PC-9 (cell line): ENCODE data around the gene GNAO1. TPM values are rescaled to one million over a fixed set of nuclear protein-coding genes. Genes with fewer than 3 reads are reported as not detected.

Experiments
- BruUV-seq: library from RNA; stranded (reverse); fragments of 400-500 nt; replicated peaks from 2 replicates; lab custom pipeline; 2021; lab: Mats Ljungman, UMichigan
- CTCF ChIA-PET: fragments of 300-600 bp; sonication (Branson Sonifier 250); formaldehyde crosslinking; loops from one replicate; lab custom pipeline; 2022; ENCODE audit warnings: antibody characterized with exemption; lab: Charles Lee
- POLR2A ChIA-PET: fragments of 300-600 bp; sonication (Branson Sonifier 250); formaldehyde crosslinking; loops from one replicate; lab custom pipeline; 2022; ENCODE audit warnings: antibody characterized with exemption; ENCODE audit not compliant: unreplicated experiment; lab: Charles Lee
- DNase-seq, 2 experiments: peaks; one replicate each; pipeline versions ENCODE4 v3.0.0 to v3.0.0-alpha.2; 2015 to 2022; ENCODE audit warnings: mixed read lengths in 1 of 2
- H2AFZ ChIP-seq: fragments of 200-600 bp; sonication (generic); 2 replicates; pipeline ENCODE4 v1.8.1; 2017; ENCODE audit warnings: antibody characterized with exemption
- H3F3A ChIP-seq: fragments of 200-600 bp; sonication (generic); 2 replicates; pipeline ENCODE4 v1.8.1; 2017; ENCODE audit warnings: antibody characterized with exemption, mild to moderate bottlenecking, low read depth; ENCODE audit not compliant: insufficient read depth
- H3K27ac ChIP-seq: fragments of 200-600 bp; sonication (generic); 2 replicates; pipeline ENCODE4 v1.6.1; 2016; ENCODE audit warnings: mixed run types
- H3K27me3 ChIP-seq: fragments of 200-600 bp; sonication (generic); 2 replicates; pipeline ENCODE4 v1.6.1; 2016; ENCODE audit warnings: low read depth, mixed run types; ENCODE audit not compliant: insufficient read depth
- H3K36me3 ChIP-seq: fragments of 200-600 bp; sonication (generic); 2 replicates; pipeline ENCODE4 v1.6.1; 2016; ENCODE audit warnings: low read depth, mixed run types
- H3K4me1 ChIP-seq: fragments of 200-600 bp; sonication (generic); replicated peaks from 2 replicates; pipeline ENCODE4 v1.6.1; 2016; ENCODE audit warnings: mixed run types; ENCODE audit not compliant: insufficient read depth
- H3K4me2 ChIP-seq: fragments of 200-600 bp; sonication (generic); 2 replicates; pipeline ENCODE4 v1.6.1; 2017; ENCODE audit warnings: mixed run types
- H3K4me3 ChIP-seq: fragments of 200-600 bp; sonication (generic); 2 replicates; pipeline ENCODE4 v1.6.1; 2016; ENCODE audit warnings: mixed run types
- H3K79me2 ChIP-seq: fragments of 200-600 bp; sonication (generic); 2 replicates; pipeline ENCODE4 v1.6.1; 2017; ENCODE audit warnings: low read depth, mixed run types
- H3K9me2 ChIP-seq: fragments of 200-600 bp; sonication (generic); 2 replicates; pipeline ENCODE4 v1.8.1; 2017; ENCODE audit warnings: mild to moderate bottlenecking; ENCODE audit not compliant: insufficient read depth
- H3K9me3 ChIP-seq: fragments of 200-600 bp; sonication (generic); 2 replicates; pipeline ENCODE4 v1.8.1; 2016; ENCODE audit warnings: low read depth; ENCODE audit not compliant: insufficient read depth
- H4K20me1 ChIP-seq: fragments of 200-600 bp; sonication (generic); 2 replicates; pipeline ENCODE4 v1.8.1; 2017; ENCODE audit not compliant: insufficient read depth
- EZH2 ChIP-seq: fragments of 200-600 bp; sonication (generic); IDR thresholded peaks from 2 replicates; pipeline ENCODE4 v1.8.0; 2017; ENCODE audit warnings: antibody characterized with exemption, low read depth
- intact Hi-C: fragments of 100-400 bp; cut with micrococcal nuclease; formaldehyde crosslinking; loops from one replicate; pipeline ENCODE4 v1.10.0; 2022; ENCODE audit not compliant: unreplicated experiment
- total RNA-seq: library from RNA; stranded (reverse); gene quantifications from 2 replicates; pipeline ENCODE4 v1.2.3, GENCODE V29; 2021
- TF ChIP-seq, protein P1 (sequence below): fragments of 200-600 bp; sonication (generic); conservative IDR thresholded peaks from 2 replicates; pipeline ENCODE4 v1.6.1; 2017; ENCODE audit warnings: mixed run types, antibody characterized with exemption, mild to moderate bottlenecking, moderate library complexity

GNAO1 gene
- total RNA-seq, 1 experiment from 2014 or later = 2.8 TPM

DNA sequence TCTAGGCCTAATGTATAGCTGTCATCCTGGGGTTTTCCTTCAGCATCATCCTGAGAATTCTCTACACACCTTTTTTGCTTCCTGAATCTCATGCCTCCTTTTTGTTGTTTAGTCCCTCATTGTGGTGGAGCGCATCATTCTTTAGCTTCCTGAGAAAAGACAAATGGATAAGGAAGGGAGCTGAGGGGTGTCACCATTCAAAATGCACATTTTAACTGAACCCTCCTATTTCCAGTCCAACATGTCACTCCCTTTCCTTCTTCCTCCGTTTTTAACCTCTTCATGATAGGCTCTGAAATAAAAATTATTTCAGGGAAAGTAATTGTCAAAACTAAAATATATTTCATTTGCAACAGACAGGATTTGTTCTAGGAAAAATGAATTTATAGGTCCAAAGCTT, 39.7 kb upstream of the GNAO1 start:
- no peaks in the 10 kb centered on the region for H3K4me1 ChIP-seq
- H3K9me3 ChIP-seq = no peaks in the 10 kb centered on the region
- H3K79me2 ChIP-seq = no peaks in the 10 kb centered on the region
- no peaks in the 10 kb centered on the region for H3K36me3 ChIP-seq
- no peaks in the 10 kb centered on the region for H3K9me2 ChIP-seq
- ChIA-PET CTCF (no interaction called here), POLR2A (no interaction called here)
- H2AFZ ChIP-seq = no peak overlapping the region
- no TSS peak for BruUV-seq
- H4K20me1 ChIP-seq = no peaks in the 10 kb centered on the region
- no peak overlapping the region for H3K27ac ChIP-seq
- no peaks in the 10 kb centered on the region for H3F3A ChIP-seq
- TF ChIP-seq EZH2 = no peak
- TF ChIP-seq, protein P1, sequence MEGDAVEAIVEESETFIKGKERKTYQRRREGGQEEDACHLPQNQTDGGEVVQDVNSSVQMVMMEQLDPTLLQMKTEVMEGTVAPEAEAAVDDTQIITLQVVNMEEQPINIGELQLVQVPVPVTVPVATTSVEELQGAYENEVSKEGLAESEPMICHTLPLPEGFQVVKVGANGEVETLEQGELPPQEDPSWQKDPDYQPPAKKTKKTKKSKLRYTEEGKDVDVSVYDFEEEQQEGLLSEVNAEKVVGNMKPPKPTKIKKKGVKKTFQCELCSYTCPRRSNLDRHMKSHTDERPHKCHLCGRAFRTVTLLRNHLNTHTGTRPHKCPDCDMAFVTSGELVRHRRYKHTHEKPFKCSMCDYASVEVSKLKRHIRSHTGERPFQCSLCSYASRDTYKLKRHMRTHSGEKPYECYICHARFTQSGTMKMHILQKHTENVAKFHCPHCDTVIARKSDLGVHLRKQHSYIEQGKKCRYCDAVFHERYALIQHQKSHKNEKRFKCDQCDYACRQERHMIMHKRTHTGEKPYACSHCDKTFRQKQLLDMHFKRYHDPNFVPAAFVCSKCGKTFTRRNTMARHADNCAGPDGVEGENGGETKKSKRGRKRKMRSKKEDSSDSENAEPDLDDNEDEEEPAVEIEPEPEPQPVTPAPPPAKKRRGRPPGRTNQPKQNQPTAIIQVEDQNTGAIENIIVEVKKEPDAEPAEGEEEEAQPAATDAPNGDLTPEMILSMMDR = no peak
- intact Hi-C loops = no loop called here
- H3K27me3 ChIP-seq = no peaks in the 10 kb centered on the region
- H3K4me3 ChIP-seq = no peak overlapping the region
- H3K4me2 ChIP-seq = no peak overlapping the region
- no peak for DNase-seq

DNA sequence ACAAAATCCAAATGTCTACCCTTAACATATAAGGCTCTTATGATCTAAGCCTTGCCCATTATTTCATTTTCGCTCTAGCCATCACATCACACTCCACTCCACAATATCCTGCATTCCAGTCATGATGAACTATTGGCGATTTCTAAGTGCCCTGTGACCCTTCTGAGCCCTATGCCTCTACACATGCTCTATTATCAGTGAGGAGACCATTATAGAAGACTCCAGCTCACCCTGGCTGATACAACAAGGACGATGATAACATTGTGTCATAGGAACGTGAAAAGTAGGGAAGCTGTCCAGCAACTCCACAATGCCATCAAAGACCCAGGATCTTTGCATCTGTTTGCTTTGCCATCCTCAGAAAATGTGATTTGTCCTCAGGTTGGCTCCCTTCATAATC, 29.6 kb upstream of the GNAO1 start:
- Histone ChIP-seq H3K36me3 (no peaks in the 10 kb centered on the region), H3K4me2 (no peak overlapping the region), H3K4me1 (no peaks in the 10 kb centered on the region), H3K4me3 (no peak overlapping the region), H3K27ac (no peak overlapping the region), H3K79me2 (no peaks in the 10 kb centered on the region), H3K9me3 (no peaks in the 10 kb centered on the region), H3F3A (no peaks in the 10 kb centered on the region), H3K9me2 (no peaks in the 10 kb centered on the region), H2AFZ (no peak overlapping the region), H4K20me1 (no peaks in the 10 kb centered on the region), H3K27me3 (no peaks in the 10 kb centered on the region)
- CTCF ChIA-PET = no interaction called here
- TF ChIP-seq, protein P1 = no peak
- TF ChIP-seq EZH2 = no peak
- POLR2A ChIA-PET = no interaction called here
- no peak for DNase-seq
- BruUV-seq = no TSS peak
- intact Hi-C loops = no loop called here

DNA sequence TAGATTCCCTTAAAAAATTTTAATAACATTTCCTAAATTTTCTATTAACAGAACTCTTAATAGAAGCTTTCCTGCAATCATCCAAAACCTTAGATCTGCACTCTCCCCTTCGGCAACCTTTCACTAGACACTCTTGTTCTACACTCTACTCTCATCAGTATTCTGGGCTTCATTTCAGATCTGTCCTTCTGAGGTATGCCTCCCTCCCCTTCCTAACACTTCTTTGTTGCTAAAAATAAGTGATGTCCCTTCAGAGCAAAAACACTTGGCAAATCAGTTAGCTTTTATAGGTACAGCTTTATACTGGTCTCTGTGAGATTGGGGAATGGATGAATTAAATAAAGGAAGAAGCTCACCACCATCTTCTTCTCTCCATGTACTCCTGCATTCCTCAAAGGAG, 28.2 kb upstream of the GNAO1 start:
- Histone ChIP-seq H2AFZ (no peak overlapping the region), H3K9me2 (no peaks in the 10 kb centered on the region), H3F3A (no peaks in the 10 kb centered on the region), H4K20me1 (no peaks in the 10 kb centered on the region), H3K4me1 (no peaks in the 10 kb centered on the region), H3K9me3 (no peaks in the 10 kb centered on the region), H3K4me3 (no peak overlapping the region), H3K36me3 (no peaks in the 10 kb centered on the region), H3K4me2 (no peak overlapping the region), H3K27ac (no peak overlapping the region), H3K79me2 (no peaks in the 10 kb centered on the region), H3K27me3 (no peaks in the 10 kb centered on the region)
- intact Hi-C loops = no loop called here
- ChIA-PET POLR2A (interaction anchor here (0.5 kb wide), 1 partner anchor 762 kb away, joined by 3 read pairs; no protein-coding TSS in a partner anchor), CTCF (no interaction called here)
- no peak for DNase-seq
- TF ChIP-seq, protein P1 = no peak
- no peak for TF ChIP-seq EZH2
- no TSS peak for BruUV-seq
